Activated CD4-positive, CD25-positive, alpha-beta regulatory T cell (primary cell): ENCODE data around the gene CMC2.

ENCODE experiments used
- DNase-seq, 4 experiments: peaks; one replicate each; lab custom pipeline; 2025; lab: John Stamatoyannopoulos, UW

CMC2 gene

DNA sequence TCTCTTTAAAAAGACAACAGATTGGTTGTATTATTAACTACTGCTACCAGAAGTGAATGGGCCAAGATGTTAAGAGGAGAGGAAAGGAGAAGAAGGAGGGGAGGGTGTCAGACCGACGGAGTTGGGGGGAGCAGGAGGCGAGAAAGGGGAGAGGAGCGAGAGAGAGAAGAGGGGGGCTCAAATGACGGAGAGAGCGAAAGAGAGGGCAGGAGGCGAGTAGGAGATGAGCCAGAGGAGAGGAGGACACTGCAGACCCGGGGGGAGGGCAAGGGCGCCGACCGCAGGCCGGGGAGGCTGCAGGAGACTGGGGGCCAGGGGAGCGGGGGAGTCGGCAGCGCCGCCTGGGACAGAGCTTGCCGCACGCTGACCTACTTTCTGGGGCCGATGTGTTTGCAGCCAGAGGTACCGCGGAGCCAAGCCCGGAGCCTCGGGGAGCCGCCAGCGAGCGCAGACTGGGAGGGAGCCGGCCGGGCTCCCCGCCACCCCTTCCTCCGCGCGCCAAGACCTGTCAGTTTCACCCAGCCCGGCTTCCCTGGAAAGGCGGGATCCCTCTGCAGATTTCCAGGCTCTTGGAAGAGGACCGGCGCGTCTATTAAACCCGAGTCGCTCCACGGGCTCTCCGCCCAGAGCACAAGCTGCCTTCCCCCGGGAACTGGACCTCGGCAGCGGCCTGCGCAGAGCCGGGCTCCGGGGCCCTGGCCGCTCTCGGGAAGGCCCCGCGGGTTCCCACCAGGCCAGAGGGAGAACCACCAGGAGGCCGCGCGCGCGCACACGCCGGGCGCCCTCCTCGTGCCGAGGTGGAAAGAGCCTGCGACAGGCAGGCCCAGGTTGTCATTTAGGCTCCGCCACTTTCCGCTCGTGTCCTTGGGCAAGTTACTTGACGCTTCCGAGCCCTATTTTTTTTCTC lies 74.6 kb downstream of the CMC2 start:
- DNase-seq: no peak

DNA sequence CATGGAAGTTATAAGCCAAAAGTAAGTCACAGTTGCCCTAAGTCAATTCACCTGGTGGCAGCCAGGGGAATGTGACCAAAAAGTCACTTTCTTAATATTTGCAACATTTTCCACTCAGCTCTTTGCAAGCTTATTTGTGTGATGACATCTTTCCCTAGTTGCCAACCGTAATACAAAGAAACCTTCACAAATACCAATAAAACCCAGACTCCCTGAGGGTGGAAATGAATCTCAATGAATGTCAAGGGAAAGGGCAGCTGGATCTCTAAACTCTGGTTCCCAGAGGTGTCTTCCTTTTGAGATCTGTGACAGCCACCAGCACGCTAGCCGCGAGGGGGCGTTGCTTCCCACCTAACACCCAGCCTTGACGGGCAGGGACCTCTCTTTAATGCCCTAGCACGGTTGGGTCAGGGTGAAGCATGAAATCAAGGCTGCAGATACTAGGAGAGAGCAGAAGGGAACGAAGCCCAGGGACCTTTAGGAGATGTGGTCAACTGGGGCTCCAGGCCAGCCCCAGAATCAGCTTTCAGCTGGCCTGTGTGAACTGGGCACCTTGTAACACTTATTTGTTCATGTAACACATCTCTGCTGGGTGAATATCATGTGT lies 82.2 kb downstream of the CMC2 start:
- no peak for DNase-seq

DNA sequence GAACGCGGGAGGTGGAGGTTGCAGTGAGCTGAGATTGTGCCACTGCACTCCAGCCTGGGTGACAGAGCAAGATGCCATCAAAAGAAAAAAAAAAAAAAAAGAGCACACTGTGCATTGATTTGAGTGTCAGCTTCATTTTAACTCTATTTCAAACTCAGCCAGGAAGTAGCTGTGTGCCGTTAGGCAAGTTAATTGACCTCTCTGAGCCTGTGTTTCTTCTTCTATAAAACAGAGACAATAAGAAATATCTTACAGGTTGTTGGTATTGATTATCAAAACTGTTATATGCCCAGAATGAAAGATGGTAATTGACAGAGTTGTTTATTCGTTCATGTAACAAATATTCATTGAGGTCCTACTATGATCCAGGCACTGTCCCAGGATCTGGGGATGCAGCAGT lies 83.3 kb downstream of the CMC2 start:
- no peak for DNase-seq
